HUES48 (cell line): Measurements from ENCODE around the gene SLC25A21.
"Not testable (repeated sequence)": the region's sequence is repeated elsewhere in the genome, so short reads cannot be mapped to it uniquely, and the experiment has no call there.

Experiments used
- H3K27ac ChIP-seq: one replicate; pipeline ENCODE4 v1.7.0; 2013; ENCODE audit warnings: low read depth, low read length, inconsistent platforms
- H3K27me3 ChIP-seq: 2 replicates; pipeline ENCODE4 v1.6.1; 2013; ENCODE audit warnings: mild to moderate bottlenecking, low read length; ENCODE audit not compliant: control insufficient read depth, insufficient read depth
- H3K36me3 ChIP-seq: 2 replicates; pipeline ENCODE4 v1.6.1; 2013; ENCODE audit warnings: low read length; ENCODE audit not compliant: control insufficient read depth, insufficient read depth
- H3K4me1 ChIP-seq: 2 replicates; pipeline ENCODE4 v1.6.1; 2013; ENCODE audit warnings: mild to moderate bottlenecking, low read length; ENCODE audit not compliant: control insufficient read depth, insufficient read depth
- H3K4me3 ChIP-seq: 2 replicates; pipeline ENCODE4 v1.5.1; 2013; ENCODE audit warnings: mild to moderate bottlenecking, low read depth, low read length
- H3K9ac ChIP-seq: 2 replicates; pipeline ENCODE4 v1.6.1; 2013; ENCODE audit warnings: mild to moderate bottlenecking, low read depth, low read length, moderate library complexity
- H3K9me3 ChIP-seq: 2 replicates; pipeline ENCODE4 v1.6.1; 2013; ENCODE audit warnings: low read length; ENCODE audit not compliant: control insufficient read depth, insufficient read depth

SLC25A21 gene

GRCh38 chr14:37167151-37168047 lies 5.0 kb downstream of the SLC25A21 start:
- Histone ChIP-seq H3K4me1 (peaks cover 39% of the 10 kb centered on the region), H3K9me3 (no peaks in the 10 kb centered on the region), H3K27ac (peak overlapping the region; percentile 84), H3K27me3 (no peaks in the 10 kb centered on the region), H3K36me3 (no peaks in the 10 kb centered on the region), H3K9ac (peak overlapping the region; percentile 22), H3K4me3 (0 out of 2 replicates have a peak overlapping the region, but pooled peaks have one; percentile 34)

- no peak overlapping the region for H3K9ac ChIP-seq
- H3K4me3 ChIP-seq: no peak overlapping the region
- no peaks in the 10 kb centered on the region for H3K36me3 ChIP-seq
- no peak overlapping the region for H3K27ac ChIP-seq
- H3K9me3 ChIP-seq: no peaks in the 10 kb centered on the region
- no peaks in the 10 kb centered on the region for H3K27me3 ChIP-seq
- peaks cover 39% of the 10 kb centered on the region for H3K4me1 ChIP-seq
Observed at GRCh38 chr14:37165794-37166193, 6.6 kb downstream of the SLC25A21 start.

GRCh38 chr14:37162307-37162706 lies 10.1 kb downstream of the SLC25A21 start:
- H3K27ac ChIP-seq, H3K4me3 ChIP-seq, H3K9me3 ChIP-seq, H3K27me3 ChIP-seq, H3K36me3 ChIP-seq, H3K9ac ChIP-seq: not testable (repeated sequence)
- peaks cover 13% of the 10 kb centered on the region for H3K4me1 ChIP-seq

GRCh38 chr14:37157987-37158386 lies 14.4 kb downstream of the SLC25A21 start:
- Histone ChIP-seq H3K4me1 (no peaks in the 10 kb centered on the region), H3K27me3 (no peaks in the 10 kb centered on the region), H3K9ac (no peak overlapping the region), H3K36me3 (no peaks in the 10 kb centered on the region), H3K27ac (no peak overlapping the region), H3K4me3 (no peak overlapping the region), H3K9me3 (no peaks in the 10 kb centered on the region)

GRCh38 chr14:37153483-37153882 lies 18.9 kb downstream of the SLC25A21 start:
- Histone ChIP-seq H3K27me3 (no peaks in the 10 kb centered on the region), H3K36me3 (no peaks in the 10 kb centered on the region), H3K9ac (no peak overlapping the region), H3K9me3 (no peaks in the 10 kb centered on the region), H3K27ac (no peak overlapping the region), H3K4me1 (no peaks in the 10 kb centered on the region), H3K4me3 (no peak overlapping the region)

- Histone ChIP-seq H3K27me3 (no peaks in the 10 kb centered on the region), H3K36me3 (no peaks in the 10 kb centered on the region), H3K27ac (no peak overlapping the region), H3K9me3 (no peaks in the 10 kb centered on the region), H3K9ac (no peak overlapping the region), H3K4me3 (no peak overlapping the region), H3K4me1 (no peaks in the 10 kb centered on the region)
Observed at GRCh38 chr14:37153005-37153404, 19.4 kb downstream of the SLC25A21 start.

- no peaks in the 10 kb centered on the region for H3K9me3 ChIP-seq
- H3K4me3 ChIP-seq: no peak overlapping the region
- no peaks in the 10 kb centered on the region for H3K36me3 ChIP-seq
- no peak overlapping the region for H3K27ac ChIP-seq
- no peak overlapping the region for H3K9ac ChIP-seq
- no peaks in the 10 kb centered on the region for H3K4me1 ChIP-seq
- no peaks in the 10 kb centered on the region for H3K27me3 ChIP-seq
Observed at GRCh38 chr14:37150414-37150813, 22.0 kb downstream of the SLC25A21 start.

GRCh38 chr14:37147310-37147880 lies 25.0 kb downstream of the SLC25A21 start:
- no peaks in the 10 kb centered on the region for H3K27me3 ChIP-seq
- no peak overlapping the region for H3K27ac ChIP-seq
- no peaks in the 10 kb centered on the region for H3K36me3 ChIP-seq
- 0 out of 2 replicates have a peak, but pooled peaks cover 4% of the 10 kb centered on the region for H3K4me1 ChIP-seq
- no peaks in the 10 kb centered on the region for H3K9me3 ChIP-seq
- H3K4me3 ChIP-seq: no peak overlapping the region
- H3K9ac ChIP-seq: no peak overlapping the region

- H3K4me1 ChIP-seq, H3K27ac ChIP-seq, H3K36me3 ChIP-seq, H3K27me3 ChIP-seq, H3K4me3 ChIP-seq, H3K9me3 ChIP-seq, H3K9ac ChIP-seq: not testable (repeated sequence)
Observed at GRCh38 chr14:37146438-37146837, 26.0 kb downstream of the SLC25A21 start.

GRCh38 chr14:37145395-37145794 lies 27.0 kb downstream of the SLC25A21 start:
- H3K4me3 ChIP-seq: no peak overlapping the region
- H3K27ac ChIP-seq: no peak overlapping the region
- H3K9ac ChIP-seq: no peak overlapping the region
- peaks cover 9% of the 10 kb centered on the region for H3K4me1 ChIP-seq
- no peaks in the 10 kb centered on the region for H3K9me3 ChIP-seq
- no peaks in the 10 kb centered on the region for H3K36me3 ChIP-seq
- H3K27me3 ChIP-seq: no peaks in the 10 kb centered on the region

- Histone ChIP-seq H3K36me3 (no peaks in the 10 kb centered on the region), H3K27me3 (no peaks in the 10 kb centered on the region), H3K9ac (no peak overlapping the region), H3K4me1 (peaks cover 9% of the 10 kb centered on the region), H3K27ac (no peak overlapping the region), H3K9me3 (no peaks in the 10 kb centered on the region), H3K4me3 (no peak overlapping the region)
Observed at GRCh38 chr14:37144729-37145363, 27.6 kb downstream of the SLC25A21 start.
